Large intestine (tissue), 3 donors: ENCODE data around the gene S100A2. TPM values are rescaled to one million over a fixed set of nuclear protein-coding genes. Genes with fewer than 3 reads are reported as not detected.
"Not testable (repeated sequence)": the region's sequence is repeated elsewhere in the genome, so short reads cannot be mapped to it uniquely, and the experiment has no call there.

Source experiments
- DNase-seq, 2 donors: peaks; one replicate each; pipeline versions ENCODE4 v3.0.0 to v3.0.0-alpha.2; 2013
- H3K27ac ChIP-seq: one replicate; pipeline ENCODE4 v1.5.1; 2013; ENCODE audit warnings: low read length
- H3K27me3 ChIP-seq: 2 replicates; pipeline ENCODE4 v1.6.1; 2013; ENCODE audit warnings: low read length; ENCODE audit not compliant: control insufficient read depth, insufficient read depth
- H3K36me3 ChIP-seq: 2 replicates; pipeline ENCODE4 v1.6.1; 2013; ENCODE audit warnings: low read length; ENCODE audit not compliant: control insufficient read depth, insufficient read depth
- H3K4me1 ChIP-seq: one replicate; pipeline ENCODE4 v1.6.1; 2013; ENCODE audit warnings: low read length; ENCODE audit not compliant: control insufficient read depth, insufficient read depth
- H3K4me3 ChIP-seq: one replicate; pipeline ENCODE4 v1.5.1; 2013; ENCODE audit warnings: low read length
- H3K9me3 ChIP-seq: one replicate; pipeline ENCODE4 v1.6.1; 2013; ENCODE audit warnings: mild to moderate bottlenecking, low read depth, low read length, moderate library complexity; ENCODE audit not compliant: control insufficient read depth
- WGBS: methylation state at CpG from one replicate; pipeline ENCODE4 v1.1.5; 2013; ENCODE audit warnings: low lambda C conversion rate; ENCODE audit not compliant: insufficient coverage; 5-methylcytosine and 5-hydroxymethylcytosine counted together
- polyA plus RNA-seq: library from polyadenylated mRNA; unstranded; fragments of 120-200 nt; gene quantifications from one replicate; pipeline ENCODE4 v1.2.1, GENCODE V29; 2013

Gene S100A2
- polyA plus RNA-seq, 1 donor = 0.67 TPM

GRCh38 chr1:153577624-153578051, 12.0 kb upstream of the S100A2 start:
- DNase-seq = no peak
- peaks cover 5% of the 10 kb centered on the region for H3K4me1 ChIP-seq
- WGBS = no CpG with 5 or more reads among the region's 9 CpGs
- H3K27me3 ChIP-seq = no peaks in the 10 kb centered on the region
- H3K9me3 ChIP-seq = peaks cover 4% of the 10 kb centered on the region
- no peak overlapping the region for H3K4me3 ChIP-seq
- no peaks in the 10 kb centered on the region for H3K36me3 ChIP-seq
- H3K27ac ChIP-seq = no peak overlapping the region

- no peak overlapping the region for H3K27ac ChIP-seq
- no peaks in the 10 kb centered on the region for H3K36me3 ChIP-seq
- 20% methylated on average over 1 of the region's 4 CpGs for WGBS
- peaks cover 4% of the 10 kb centered on the region for H3K9me3 ChIP-seq
- H3K27me3 ChIP-seq = no peaks in the 10 kb centered on the region
- no peak for DNase-seq
- peaks cover 5% of the 10 kb centered on the region for H3K4me1 ChIP-seq
- no peak overlapping the region for H3K4me3 ChIP-seq
Observed at GRCh38 chr1:153577138-153577537, 11.5 kb upstream of the S100A2 start.

- H3K9me3 ChIP-seq, H3K4me3 ChIP-seq, H3K27ac ChIP-seq, H3K4me1 ChIP-seq, H3K36me3 ChIP-seq, DNase-seq, H3K27me3 ChIP-seq: not testable (repeated sequence)
- no CpG with 5 or more reads among the region's 10 CpGs for WGBS
Observed at GRCh38 chr1:153575497-153575896, 9.9 kb upstream of the S100A2 start.

GRCh38 chr1:153575081-153575491, 9.4 kb upstream of the S100A2 start:
- not testable (repeated sequence) for H3K27ac ChIP-seq, H3K4me3 ChIP-seq, DNase-seq, H3K9me3 ChIP-seq, H3K27me3 ChIP-seq, H3K36me3 ChIP-seq
- WGBS = no CpG with 5 or more reads among the region's 35 CpGs
- peaks cover 10% of the 10 kb centered on the region for H3K4me1 ChIP-seq

GRCh38 chr1:153573351-153573750, 7.7 kb upstream of the S100A2 start:
- no peak overlapping the region for H3K4me3 ChIP-seq
- no peak overlapping the region for H3K27ac ChIP-seq
- peaks cover 4% of the 10 kb centered on the region for H3K9me3 ChIP-seq
- no CpG with 5 or more reads among the region's 3 CpGs for WGBS
- H3K27me3 ChIP-seq = no peaks in the 10 kb centered on the region
- no peak for DNase-seq
- no peaks in the 10 kb centered on the region for H3K36me3 ChIP-seq
- peaks cover 15% of the 10 kb centered on the region for H3K4me1 ChIP-seq

GRCh38 chr1:153572569-153573015, 6.9 kb upstream of the S100A2 start:
- H3K36me3 ChIP-seq = no peaks in the 10 kb centered on the region
- peaks cover 4% of the 10 kb centered on the region for H3K9me3 ChIP-seq
- no peak overlapping the region for H3K4me3 ChIP-seq
- peak; percentile 73 to 76 for DNase-seq
- H3K27me3 ChIP-seq = no peaks in the 10 kb centered on the region
- H3K27ac ChIP-seq = no peak overlapping the region
- no CpG with 5 or more reads among the region's 3 CpGs for WGBS
- peaks cover 22% of the 10 kb centered on the region for H3K4me1 ChIP-seq

GRCh38 chr1:153571706-153572105, 6.1 kb upstream of the S100A2 start:
- DNase-seq = no peak
- no peaks in the 10 kb centered on the region for H3K36me3 ChIP-seq
- H3K4me3 ChIP-seq = no peak overlapping the region
- peaks cover 4% of the 10 kb centered on the region for H3K9me3 ChIP-seq
- no peak overlapping the region for H3K27ac ChIP-seq
- 100% methylated on average over 1 of the region's 7 CpGs for WGBS
- no peaks in the 10 kb centered on the region for H3K27me3 ChIP-seq
- H3K4me1 ChIP-seq = peaks cover 31% of the 10 kb centered on the region

- peak overlapping the region; percentile 65 for H3K27ac ChIP-seq
- no peaks in the 10 kb centered on the region for H3K27me3 ChIP-seq
- no CpG with 5 or more reads among the region's 5 CpGs for WGBS
Observed at GRCh38 chr1:153570874-153571273, 5.2 kb upstream of the S100A2 start.

GRCh38 chr1:153569465-153569864, 3.8 kb upstream of the S100A2 start:
- no peaks in the 10 kb centered on the region for H3K9me3 ChIP-seq
- 100% methylated on average over 1 of the region's 8 CpGs for WGBS
- H3K4me1 ChIP-seq = peaks cover 47% of the 10 kb centered on the region

More at GRCh38 chr1:153570874-153571273, 5.2 kb upstream of the S100A2 start:
- peaks cover 4% of the 10 kb centered on the region for H3K9me3 ChIP-seq
- peaks cover 36% of the 10 kb centered on the region for H3K4me1 ChIP-seq
- H3K36me3 ChIP-seq = no peaks in the 10 kb centered on the region
- H3K4me3 ChIP-seq = no peak overlapping the region
- DNase-seq = peak; percentile 74 to 91

GRCh38 chr1:153568367-153569099, 2.9 kb upstream of the S100A2 start:
- no CpG with 5 or more reads among the region's 25 CpGs for WGBS
- Histone ChIP-seq H3K36me3 (no peaks in the 10 kb centered on the region), H3K27me3 (no peaks in the 10 kb centered on the region), H3K27ac (peak overlapping the region; percentile 18), H3K4me1 (peaks cover 50% of the 10 kb centered on the region), H3K9me3 (no peaks in the 10 kb centered on the region), H3K4me3 (peak overlapping the region; percentile 2)
- peak; percentile 80 to 86 for DNase-seq

More at GRCh38 chr1:153569465-153569864, 3.8 kb upstream of the S100A2 start:
- Histone ChIP-seq H3K27me3 (no peaks in the 10 kb centered on the region), H3K27ac (no peak overlapping the region), H3K4me3 (no peak overlapping the region), H3K36me3 (no peaks in the 10 kb centered on the region)
- DNase-seq = no peak
